ENCODE measurements around the gene SLC4A11.

SLC4A11 gene

DNA sequence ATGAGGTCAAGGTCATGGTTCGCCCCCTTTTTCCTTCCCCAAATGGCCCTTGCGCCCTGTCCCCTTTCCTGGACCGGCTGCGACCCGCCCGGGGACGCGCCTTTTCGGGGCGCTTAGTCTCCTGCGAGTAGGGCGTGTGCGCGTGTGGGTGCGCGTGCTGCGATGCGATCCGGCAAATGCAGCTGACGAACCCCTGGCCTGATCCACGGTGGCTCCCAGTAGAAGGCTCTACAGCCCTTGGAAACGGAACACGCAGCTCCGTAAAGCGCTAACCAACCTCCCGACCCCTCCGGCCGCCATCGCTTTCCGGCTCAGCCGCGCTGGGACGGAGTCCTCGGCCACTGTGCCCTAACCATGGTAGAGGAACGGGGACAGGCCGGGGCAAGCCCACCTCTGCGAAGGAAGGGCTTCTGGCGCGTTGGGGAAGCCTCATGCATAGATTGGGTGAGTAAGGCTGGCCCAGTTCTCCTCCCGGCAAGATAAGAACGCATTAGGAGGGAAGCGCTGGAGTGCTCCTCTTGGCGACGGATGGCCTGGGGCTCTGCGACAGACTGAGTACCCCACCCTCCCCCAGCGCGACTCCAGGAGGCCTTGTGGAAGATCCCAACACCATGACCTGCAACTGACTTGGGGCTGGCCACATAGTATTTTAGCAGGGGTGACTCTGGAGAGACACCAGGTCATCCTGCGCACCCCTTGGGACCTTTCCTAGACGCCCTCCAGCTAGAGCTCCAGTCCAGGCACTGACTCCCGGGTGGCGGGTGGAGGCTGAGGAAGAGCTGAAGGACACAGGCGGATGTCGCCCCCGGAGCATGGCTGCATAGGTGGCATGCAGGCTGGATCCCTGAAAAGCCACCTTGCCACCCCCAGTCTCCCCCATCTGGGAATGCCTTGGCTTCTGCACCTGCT lies 1.1 kb upstream of the SLC4A11 start:
- peak overlapping the region; percentile 77 for H3K4me3 ChIP-seq
- no peak for DNase-seq (ENCODE audit: low spot score)
- no peak overlapping the region for H3K27ac ChIP-seq
- TF ChIP-seq, protein P1, sequence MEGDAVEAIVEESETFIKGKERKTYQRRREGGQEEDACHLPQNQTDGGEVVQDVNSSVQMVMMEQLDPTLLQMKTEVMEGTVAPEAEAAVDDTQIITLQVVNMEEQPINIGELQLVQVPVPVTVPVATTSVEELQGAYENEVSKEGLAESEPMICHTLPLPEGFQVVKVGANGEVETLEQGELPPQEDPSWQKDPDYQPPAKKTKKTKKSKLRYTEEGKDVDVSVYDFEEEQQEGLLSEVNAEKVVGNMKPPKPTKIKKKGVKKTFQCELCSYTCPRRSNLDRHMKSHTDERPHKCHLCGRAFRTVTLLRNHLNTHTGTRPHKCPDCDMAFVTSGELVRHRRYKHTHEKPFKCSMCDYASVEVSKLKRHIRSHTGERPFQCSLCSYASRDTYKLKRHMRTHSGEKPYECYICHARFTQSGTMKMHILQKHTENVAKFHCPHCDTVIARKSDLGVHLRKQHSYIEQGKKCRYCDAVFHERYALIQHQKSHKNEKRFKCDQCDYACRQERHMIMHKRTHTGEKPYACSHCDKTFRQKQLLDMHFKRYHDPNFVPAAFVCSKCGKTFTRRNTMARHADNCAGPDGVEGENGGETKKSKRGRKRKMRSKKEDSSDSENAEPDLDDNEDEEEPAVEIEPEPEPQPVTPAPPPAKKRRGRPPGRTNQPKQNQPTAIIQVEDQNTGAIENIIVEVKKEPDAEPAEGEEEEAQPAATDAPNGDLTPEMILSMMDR (IDR thresholded peaks at IDR 0.05), result no peak

GRCh38 chr20:3238616-3239025 lies 369 bp downstream of the SLC4A11 start:
- TF ChIP-seq, protein P1 (IDR thresholded peaks at IDR 0.05), result no peak
- DNase-seq (ENCODE audit: low spot score), result no peak
- Histone ChIP-seq H3K27ac (no peak overlapping the region), H3K4me3 (peak overlapping the region; percentile 77)

GRCh38 chr20:3237958-3238615 lies 903 bp downstream of the SLC4A11 start:
- TF ChIP-seq, protein P1 (IDR thresholded peaks at IDR 0.05), result no peak
- no peak overlapping the region for H3K27ac ChIP-seq
- H3K4me3 ChIP-seq, result peak overlapping the region; percentile 77
- no peak for DNase-seq (ENCODE audit: low spot score)

DNA sequence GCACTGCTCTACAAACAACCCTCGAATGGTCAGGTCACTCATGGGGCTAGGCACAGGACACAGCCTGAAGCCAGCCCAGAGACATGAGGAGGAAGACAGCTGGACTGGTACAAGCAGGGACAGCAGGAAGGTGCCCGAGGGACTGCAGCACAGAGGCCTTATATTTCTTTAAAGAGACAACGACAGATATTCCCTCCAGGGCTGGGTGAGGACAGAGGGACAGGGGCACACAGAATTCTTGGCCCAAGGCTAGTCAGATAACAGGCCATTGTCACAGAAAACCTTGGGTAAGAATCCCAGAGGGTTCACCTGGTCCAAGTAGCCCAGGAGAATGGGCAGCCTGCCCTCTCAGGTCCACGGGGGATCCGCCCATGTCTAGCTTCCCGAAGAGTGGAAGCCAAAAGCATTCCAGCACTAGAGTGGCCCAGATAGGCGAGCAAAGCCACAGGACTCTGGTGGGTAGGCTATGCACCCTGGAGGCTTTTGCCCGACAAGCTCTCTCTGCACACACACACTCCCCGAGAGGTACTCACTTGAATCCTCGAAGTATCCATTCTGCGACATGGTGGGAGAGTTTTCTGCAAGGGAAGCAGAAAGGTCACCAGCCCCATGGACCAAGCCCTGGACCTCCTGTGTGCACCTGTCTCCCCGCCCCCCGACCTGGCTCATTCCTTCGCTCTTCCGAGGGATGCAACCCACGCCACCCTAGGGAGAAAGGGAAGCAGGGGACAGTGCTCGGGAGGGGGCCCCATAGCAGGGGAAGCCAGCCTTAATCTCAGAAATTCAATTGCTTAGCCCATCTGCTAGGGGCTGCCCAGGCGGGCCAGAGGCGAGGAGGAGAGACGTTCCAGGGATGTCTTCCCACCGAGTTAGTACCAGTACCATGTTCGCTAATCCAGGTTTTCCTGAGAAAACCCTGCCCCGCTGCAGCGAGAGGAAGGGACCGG lies 1.7 kb downstream of the SLC4A11 start:
- Histone ChIP-seq H3K4me3 (no peak overlapping the region), H3K27ac (no peak overlapping the region)
- TF ChIP-seq, protein P1 (IDR thresholded peaks at IDR 0.05), result no peak
- no peak for DNase-seq (ENCODE audit: low spot score)

DNA sequence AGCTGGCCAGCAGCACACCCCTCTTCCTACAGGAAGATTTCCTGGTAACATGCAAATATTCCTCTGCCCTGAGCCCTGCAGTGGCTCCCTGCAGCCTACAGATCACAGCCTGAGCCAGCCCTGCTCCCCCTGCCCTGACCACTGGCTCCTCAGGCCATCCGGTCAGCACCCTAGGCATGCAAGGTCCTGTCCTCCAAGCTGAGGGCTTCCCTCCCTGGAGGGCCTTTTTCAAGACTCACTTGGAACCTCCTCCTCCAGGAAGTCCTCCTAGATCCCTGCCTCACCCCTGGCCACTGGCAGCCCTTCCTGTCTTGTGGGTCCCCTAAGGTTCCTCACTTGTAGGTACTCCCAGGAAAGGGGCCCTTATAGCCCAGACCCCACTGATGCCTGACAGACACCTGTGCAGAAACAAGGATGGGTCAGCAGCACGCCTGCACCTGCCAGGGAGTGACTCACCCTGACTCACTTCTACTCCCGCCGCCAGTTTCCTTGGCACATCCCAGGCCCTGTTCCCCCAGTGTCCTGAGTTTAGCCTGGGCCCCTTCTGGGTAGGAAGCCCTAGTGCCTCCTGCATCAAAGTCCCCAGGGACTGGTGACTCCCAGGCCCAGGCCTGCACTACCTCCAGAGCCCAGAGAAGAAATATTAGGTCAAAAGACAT lies 3.2 kb downstream of the SLC4A11 start:
- TF ChIP-seq, protein P1 (IDR thresholded peaks at IDR 0.05), result no peak
- DNase-seq (ENCODE audit: low spot score), result no peak
- no peak overlapping the region for H3K27ac ChIP-seq
- H3K4me3 ChIP-seq, result no peak overlapping the region

- H3K4me3 ChIP-seq, result no peak overlapping the region
- TF ChIP-seq, protein P1 (IDR thresholded peaks at IDR 0.05), result no peak
- H3K27ac ChIP-seq, result no peak overlapping the region
- DNase-seq (ENCODE audit: low spot score), result no peak
Measured at GRCh38 chr20:3233991-3234498, 4.9 kb downstream of the SLC4A11 start.
